ENCODE results near the gene CYP26C1.

Gene CYP26C1

DNA sequence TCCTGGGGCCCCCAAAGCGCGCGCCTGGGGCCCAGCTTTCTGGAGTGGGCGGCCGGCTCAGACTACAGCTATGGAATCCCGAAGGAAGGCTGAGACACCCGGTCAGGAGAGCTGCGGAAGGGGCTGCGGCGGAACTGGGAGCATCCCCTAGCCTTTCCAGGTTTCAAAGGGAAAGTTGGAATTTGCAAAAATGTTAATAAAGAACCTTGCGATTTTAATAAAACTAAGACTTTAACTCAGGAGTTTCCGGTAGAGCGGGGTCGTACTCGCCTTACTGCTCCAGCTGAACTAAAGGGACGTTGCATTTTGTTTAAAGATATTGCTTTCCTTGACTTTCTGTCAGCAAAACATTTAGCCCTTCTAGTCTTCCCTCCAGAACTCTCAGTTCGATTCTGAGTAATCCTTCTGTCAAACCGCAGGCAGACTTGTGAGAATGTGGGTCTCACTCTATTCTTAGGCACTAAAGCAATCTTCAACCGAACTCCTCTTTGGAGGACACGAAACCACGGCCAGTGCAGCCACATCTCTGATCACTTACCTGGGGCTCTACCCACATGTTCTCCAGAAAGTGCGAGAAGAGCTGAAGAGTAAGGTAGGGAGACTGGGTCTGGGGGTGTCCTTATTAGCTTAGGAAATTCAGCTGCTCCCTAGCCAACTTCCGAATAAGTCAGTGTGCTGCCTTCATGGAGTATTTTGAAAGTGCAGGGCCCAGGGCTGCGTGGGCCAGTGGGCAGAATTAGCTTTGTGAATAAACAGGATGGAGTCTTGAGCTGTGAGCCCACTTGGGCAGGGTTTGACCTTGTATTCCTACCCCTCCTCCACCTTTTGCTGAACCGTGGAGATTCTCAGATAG lies 15.0 kb downstream of the CYP26C1 start:
- in situ Hi-C loops (cut with HindIII; ENCODE audit: low sequenced_read_pairs): no loop called here

DNA sequence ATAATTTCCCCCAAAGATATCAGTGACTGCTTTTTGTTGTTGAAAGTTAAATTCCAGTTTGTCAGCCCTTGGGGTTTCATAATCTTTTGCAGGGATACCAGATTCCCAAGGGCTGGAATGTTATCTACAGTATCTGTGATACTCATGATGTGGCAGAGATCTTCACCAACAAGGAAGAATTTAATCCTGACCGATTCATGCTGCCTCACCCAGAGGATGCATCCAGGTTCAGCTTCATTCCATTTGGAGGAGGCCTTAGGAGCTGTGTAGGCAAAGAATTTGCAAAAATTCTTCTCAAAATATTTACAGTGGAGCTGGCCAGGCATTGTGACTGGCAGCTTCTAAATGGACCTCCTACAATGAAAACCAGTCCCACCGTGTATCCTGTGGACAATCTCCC lies 16.3 kb downstream of the CYP26C1 start:
- in situ Hi-C loops (cut with HindIII; ENCODE audit: low sequenced_read_pairs): no loop called here

DNA sequence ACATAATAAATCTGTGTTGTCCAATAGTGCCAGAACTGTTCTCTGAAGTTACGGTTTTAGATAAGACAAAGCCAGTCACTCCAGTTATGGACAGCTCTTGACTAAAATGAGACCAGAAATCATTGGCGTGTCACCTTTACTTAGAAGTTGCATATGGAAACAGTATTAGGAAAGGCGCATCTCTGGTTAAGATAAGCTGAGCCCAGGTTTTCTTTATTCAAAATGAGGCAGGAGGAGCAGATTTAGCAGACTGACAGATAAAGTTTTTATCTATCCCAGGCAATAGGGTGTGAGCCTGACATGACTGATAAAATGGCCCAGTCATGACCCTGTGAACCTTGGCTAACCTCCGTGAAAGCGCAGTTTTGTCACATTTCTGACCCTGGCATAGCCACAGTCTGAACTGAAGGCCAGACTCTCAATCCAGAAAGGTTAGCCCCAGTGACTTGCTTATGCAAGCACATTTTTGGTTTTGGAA lies 17.3 kb downstream of the CYP26C1 start:
- in situ Hi-C loops (cut with HindIII; ENCODE audit: low sequenced_read_pairs): no loop called here

DNA sequence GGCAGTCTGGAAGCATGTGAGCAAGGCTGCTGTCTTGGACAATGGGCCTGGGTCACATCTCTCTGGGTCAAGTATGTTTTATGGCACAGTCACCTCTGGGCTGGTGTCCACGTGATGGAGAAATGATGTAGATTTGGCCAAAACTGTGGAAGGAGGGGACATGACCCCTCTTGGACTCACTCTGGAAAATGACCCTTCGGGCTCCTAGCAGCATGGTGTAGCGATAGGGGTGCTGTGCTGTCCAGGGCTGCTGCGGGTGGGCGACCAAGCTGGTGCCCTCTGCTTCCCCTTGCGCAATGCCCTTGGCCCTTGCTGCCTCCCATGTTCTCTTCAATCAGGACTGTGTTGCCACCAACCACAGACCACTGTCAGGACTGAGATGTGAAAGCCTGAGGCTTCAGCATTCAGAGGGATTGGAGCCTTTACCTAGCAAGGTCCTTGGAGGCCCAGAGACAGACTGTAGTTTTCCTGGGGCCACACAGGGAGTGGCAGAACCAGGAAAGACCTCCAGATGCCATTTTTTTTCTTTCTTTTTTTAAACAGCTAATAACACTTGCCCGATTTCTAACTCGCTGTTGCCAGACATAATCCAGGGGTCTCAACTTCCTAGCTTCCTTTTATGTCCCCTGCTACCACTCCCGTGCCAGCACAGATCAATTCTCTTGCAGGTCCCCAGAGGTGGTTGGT lies 19.2 kb downstream of the CYP26C1 start:
- in situ Hi-C loops (cut with HindIII; ENCODE audit: low sequenced_read_pairs): no loop called here

DNA sequence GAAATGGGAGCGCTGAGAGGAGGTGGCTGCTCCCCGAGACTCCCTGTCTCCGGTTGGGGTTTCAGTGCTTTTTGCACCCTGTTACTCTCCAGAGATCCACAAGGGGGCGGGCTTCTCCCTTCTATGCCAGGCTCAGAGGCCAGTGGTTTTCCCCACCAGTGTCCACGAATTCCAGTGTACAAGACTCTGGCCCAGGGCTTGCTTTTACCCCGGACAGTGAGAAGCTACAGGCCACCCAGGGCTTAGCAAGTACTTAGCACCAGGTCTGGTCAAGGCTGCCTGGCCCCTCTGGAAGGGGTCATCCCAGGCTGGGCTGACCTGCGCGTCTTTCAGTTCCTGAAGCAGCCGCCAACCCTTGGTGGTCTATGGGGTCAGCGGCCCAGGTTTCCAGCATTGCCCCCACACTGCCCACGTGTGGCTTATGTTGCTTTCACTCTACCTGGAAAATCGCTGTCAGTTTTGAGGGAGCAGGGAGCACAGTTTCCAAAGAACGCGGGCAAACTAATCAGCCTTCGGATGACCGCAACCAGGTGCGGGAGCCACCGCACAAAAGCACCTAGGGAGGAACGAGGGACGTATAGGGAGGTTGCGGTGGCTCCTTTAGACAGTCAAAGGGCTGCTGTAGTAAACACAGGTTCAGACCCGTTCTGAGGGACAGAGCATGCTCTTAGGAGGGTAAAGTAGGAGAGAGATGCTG lies 19.9 kb downstream of the CYP26C1 start:
- in situ Hi-C loops (cut with HindIII; ENCODE audit: low sequenced_read_pairs): no loop called here

DNA sequence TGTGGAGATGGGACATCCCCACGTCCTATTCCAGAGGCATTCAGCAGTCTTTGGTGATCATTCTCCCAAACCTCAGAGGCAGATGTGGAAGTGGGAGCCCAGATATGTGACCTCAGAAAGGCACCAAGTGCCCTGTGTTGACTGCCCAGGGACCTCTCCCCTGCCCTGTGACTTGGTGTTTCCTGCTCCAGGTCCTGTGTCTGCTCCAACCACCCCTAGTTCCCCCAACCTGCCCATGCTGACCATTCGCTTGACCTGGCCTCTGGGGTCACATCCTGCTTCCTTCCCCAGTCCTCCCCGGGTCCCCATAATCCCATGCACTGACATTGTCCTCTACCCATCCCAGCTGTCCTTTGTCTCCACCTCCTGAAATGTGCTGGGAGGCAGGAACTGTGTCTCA lies 20.7 kb downstream of the CYP26C1 start:
- in situ Hi-C loops (cut with HindIII; ENCODE audit: low sequenced_read_pairs): no loop called here

DNA sequence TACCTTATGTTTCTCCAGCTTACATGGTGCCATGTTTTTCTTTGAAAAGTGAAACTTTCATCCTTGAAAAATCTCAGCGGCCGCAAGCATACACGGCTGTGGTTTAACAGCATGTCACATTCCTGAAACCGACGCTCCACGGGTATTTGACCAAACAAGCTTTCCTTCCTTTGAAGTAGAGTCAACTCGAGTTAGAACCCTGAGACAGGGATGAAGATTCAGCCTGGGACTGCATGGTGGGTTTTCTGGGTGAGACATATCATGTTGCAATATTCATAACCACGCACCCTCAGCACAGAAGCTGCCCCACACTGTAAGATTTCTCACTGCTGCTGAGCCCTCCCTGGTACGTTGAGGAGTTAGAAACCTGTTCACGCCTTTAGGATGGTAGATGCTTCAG lies 21.2 kb downstream of the CYP26C1 start:
- in situ Hi-C loops (cut with HindIII; ENCODE audit: low sequenced_read_pairs): no loop called here

DNA sequence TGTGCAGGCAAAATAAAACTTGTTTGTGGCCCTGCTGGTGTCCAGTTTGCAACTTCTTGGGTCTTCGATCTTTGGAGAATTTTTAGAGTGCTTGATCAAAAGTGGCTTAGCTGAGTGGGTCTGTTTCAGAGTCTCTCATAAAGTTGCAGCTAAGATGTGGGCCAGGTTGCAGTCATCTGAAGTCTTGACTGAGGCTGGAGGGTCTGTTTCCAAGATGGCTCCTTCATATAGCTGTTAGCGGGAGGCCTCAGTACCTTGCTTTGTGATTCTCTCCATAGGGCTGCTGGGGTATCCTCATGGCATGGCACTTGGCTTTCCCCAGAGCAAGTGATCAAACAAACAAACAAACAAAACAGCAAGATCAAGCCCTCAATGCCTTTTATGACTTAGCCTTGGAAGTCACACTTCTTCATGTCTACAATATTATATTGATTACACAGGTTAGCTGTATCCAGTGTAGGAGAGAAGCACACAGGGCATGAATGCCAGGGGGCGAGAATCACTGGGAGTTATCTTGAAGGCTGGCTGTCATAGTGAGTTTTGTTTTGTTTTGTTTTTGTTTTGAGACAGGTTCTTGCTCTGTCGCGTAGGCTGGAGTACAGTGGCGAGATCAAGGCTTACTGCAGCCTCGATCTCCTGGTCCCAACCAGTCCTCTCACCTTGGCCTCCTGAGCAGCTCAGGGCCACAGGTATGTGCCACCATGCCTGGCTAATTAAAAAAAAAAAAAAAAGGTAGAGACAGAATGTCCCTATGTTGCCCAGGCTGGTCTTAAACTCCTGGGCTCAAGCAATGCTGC lies 23.3 kb downstream of the CYP26C1 start:
- in situ Hi-C loops (cut with HindIII; ENCODE audit: low sequenced_read_pairs): no loop called here

DNA sequence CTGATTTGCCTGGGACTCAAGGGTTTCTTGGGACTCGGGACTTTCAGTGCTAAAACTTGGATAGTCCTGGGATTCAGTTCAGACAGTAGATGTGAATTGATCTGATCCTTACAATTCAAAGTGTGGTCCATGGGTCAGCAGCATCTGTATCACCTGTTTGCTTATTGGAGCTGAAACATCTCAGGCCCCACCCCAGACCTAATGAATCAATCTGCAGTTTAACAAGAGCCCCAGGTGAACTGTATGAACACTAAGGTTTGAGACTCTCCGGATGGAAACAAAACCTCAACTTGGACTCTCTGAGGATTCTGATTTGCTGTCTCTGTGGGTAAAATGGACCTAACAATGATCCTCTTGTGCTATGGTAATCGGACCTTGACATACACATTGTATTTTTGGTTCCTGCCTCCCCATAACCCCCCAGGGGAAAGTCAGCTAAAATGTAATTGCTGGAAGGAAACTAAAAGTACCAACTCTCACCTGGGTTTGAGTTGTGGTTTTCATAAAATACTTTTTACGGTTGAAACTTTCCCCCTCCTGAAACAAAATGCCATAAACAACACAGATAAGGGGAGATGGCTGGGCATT lies 24.8 kb downstream of the CYP26C1 start:
- in situ Hi-C loops (cut with HindIII; ENCODE audit: low sequenced_read_pairs): no loop called here

DNA sequence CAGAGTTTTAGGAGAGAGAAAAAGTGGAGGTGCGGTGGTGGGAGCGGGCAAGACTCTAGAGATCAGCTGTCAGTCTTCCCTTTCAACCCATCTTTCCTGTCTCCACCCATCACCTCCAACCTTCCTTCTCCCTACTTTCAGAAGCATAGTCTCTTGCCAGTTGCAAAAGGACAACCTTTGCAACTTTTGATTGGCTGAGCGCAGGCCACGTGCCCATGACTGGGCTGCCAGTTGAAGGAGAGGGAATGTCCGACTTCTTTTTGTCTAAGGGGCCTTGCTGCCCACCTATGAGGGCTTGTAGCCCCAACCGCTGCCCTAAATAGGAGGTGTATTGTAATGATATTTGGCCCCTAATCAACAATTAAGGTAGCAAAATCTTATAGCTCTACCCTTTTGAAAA lies 25.7 kb downstream of the CYP26C1 start:
- in situ Hi-C loops (cut with HindIII; ENCODE audit: low sequenced_read_pairs): no loop called here

DNA sequence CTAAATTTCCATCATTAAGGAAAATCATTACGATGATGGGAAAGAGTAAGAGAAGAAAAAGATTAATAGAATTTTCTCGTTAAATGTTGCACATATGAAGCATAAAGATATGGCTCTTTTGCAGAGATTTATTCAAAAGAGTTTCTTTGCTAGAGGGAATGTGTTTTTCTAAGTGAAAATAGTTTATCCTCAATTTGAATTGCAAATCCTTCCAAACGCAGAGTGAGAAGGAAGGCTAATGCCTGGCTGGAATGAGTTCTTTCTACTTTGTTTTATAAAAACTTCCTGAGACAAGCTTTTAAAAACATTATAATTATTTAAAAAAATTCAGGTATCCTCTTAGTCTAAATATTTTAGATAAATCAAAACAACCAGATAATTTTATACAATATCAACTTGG lies 27.2 kb downstream of the CYP26C1 start:
- in situ Hi-C loops (cut with HindIII; ENCODE audit: low sequenced_read_pairs): no loop called here

DNA sequence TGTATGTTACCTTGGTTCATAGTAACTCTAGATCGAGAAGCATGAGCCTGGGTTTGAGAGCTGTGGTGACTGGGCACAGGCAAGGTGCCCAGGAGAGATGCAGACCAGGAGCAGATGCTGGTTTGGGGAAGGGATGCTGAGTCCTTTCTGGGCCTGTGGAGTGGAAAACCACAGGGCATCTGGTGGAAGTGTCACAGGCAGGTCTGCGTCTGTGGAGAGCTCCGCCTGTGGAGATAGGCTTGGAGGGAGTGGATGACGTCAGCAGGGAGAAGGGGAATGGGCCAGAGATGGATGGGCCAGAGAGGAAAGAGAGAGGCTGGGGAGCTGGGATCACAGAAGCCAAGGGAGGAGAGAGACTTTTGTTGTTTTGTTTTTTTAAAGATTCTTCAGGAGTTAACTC lies 27.9 kb downstream of the CYP26C1 start:
- in situ Hi-C loops (cut with HindIII; ENCODE audit: low sequenced_read_pairs): no loop called here

DNA sequence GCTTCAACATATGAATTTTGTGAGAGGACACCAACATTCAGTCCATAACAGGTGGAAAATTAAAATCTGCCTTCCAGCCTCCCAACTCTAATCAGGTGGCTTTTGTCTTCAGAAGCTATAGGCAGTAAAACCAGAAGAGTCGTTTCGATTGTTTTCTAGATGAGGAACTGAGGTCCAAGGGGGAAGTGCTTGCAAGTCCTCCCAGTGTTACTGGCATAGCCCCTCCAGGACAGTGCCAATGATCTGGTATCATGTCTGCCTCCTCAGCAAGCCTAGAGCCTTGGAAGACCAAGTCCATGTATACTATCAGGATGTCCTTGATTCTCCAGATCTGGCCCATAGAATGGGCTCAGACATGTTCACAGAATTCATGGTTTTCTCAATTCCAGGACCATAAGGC lies 30.0 kb downstream of the CYP26C1 start:
- in situ Hi-C loops (cut with HindIII; ENCODE audit: low sequenced_read_pairs): no loop called here

DNA sequence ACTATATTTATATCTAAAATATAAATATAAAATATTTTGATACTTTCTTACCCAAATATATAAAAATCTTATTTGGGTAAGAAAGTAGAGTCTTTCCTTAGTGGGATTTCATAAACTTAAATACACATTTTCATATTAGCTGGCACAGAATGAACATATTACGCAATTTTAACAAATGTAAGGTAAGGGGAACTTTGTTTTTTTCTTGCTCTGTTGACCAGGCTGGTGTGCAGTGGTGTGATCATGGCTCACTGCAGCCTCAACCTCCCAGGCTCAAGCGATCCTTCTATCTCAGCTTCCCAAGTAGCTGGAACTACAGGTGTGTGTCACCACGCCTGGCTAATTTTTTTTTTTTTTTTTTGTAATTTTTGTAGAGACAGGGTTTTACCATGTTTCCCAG lies 31.4 kb downstream of the CYP26C1 start:
- in situ Hi-C loops (cut with HindIII; ENCODE audit: low sequenced_read_pairs): no loop called here

DNA sequence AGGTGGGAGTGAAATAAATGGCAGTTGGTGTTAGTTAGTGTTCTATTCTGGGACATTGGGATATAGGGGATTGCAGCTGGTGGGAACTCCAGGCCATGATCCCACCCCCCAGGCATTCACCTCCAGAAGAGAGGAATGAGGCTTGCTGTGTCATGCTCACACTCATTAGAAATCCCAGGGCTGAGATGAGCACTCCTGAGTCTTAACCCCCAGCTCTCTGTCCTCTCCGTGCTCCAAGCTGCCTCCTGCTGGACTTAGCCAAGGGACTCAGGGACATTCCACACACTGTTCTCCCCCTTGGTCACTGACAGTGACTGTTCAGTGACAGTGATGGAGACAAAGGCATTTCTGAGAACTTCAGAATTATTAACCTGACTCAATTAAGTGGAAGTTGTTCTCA lies 34.6 kb downstream of the CYP26C1 start:
- in situ Hi-C loops (cut with HindIII; ENCODE audit: low sequenced_read_pairs): no loop called here

DNA sequence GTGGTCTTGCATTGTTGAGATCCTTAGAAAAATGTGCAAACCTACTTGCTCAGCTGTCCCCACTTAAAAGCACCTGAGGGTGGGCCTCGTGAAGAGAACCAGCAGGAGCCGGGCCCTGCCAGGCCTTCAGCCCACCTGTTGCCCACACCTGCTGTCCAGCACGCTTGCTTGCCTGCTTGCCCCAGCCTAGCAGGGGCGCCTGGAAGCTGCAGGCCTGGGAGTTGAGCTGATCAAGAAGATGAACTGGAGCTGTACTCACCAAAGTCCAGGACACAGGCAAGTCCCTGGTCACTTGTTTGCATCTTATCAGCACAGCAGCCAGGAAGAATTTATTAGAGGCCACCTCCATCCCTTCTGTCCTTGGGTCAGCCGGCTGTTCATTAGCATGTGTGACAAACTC lies 36.3 kb downstream of the CYP26C1 start:
- in situ Hi-C loops (cut with HindIII; ENCODE audit: low sequenced_read_pairs): no loop called here

DNA sequence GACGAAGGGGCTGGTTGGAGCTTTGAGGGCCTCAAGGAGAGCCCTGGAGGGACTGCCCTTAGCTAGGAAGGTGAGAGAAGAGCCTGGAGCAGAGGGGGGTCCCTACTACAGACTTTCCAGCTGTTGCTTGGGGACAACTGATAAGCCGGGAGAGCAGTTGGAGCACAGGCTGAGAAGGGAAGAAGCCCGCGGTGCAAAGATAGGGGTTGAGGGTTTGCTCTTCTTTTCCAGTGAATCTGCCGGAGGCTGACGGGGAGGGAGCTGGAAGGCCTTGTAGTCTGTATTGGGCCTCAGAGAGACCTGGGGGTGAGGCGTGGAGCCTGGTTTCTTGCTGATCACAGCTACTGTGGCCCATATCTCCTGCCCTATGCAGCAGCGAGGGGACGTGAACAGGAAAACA lies 36.8 kb downstream of the CYP26C1 start:
- in situ Hi-C loops (cut with HindIII; ENCODE audit: low sequenced_read_pairs): no loop called here

DNA sequence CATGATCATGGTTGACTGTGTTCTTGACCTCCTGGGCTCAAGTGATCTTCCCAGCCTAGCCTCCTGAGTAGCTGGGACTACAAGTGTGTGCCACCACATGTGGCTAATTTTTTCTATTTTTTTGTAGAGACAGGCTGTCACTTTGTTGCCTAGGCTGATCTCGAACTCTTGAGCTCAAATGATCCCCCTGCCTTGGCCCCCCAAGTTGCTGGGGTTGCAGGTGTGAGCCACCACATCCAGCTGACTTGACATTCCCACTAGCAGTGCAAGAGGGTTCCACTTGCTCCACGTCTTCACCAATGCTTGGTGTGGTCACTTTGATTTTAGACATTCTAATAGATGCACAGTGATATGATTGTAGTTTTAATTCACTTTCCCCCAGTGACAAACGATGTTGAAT lies 38.2 kb downstream of the CYP26C1 start:
- in situ Hi-C loops (cut with HindIII; ENCODE audit: low sequenced_read_pairs): no loop called here

DNA sequence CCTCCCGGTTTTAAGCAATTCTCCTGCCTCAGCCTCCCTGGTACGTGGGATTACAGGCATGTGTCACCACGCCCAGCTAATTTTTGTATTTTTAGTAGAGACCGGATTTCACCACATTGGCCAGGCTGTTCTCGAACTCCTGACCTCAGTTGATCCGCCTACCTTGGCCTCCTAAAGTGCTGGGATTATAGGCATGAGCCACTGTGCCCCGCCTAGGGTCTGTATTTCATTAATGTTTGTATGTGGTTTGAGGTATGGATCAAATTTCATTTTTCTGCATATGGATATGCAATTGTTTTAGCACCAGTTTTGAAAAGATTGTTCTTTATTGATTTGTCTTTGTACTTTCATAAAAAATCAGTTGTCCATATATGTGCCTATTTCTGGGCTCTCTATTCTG lies 39.1 kb downstream of the CYP26C1 start:
- in situ Hi-C loops (cut with HindIII; ENCODE audit: low sequenced_read_pairs): loop anchor here (10.0 to 25.0 kb wide), 3 partner anchors 95 to 413 kb away; no protein-coding TSS in a partner anchor

DNA sequence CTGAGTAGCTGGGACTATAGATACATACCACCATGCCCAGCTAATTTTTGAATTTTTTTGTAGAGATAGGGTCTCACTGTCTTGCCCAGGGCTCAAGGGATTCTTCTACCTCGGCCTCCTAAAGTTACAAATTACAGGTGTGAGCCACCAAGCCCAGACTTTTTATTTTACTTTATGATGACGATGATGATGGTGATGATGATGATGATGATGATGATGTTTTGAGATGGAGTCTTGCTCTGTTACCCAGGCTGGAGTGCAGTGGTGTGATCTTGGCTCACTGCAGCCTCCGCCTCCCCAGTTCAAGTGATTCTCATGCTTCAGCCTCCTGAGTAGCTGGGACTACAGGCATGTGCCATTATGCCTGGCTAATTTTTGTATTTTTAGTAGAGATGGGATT lies 40.5 kb downstream of the CYP26C1 start:
- in situ Hi-C loops (cut with HindIII; ENCODE audit: low sequenced_read_pairs): loop anchor here (10.0 to 25.0 kb wide), 3 partner anchors 94 to 411 kb away; no protein-coding TSS in a partner anchor
